K562 (cell line): Measurements from ENCODE around the gene PLXNA2. TPM values are rescaled to one million over a fixed set of nuclear protein-coding genes. Genes with fewer than 3 reads are reported as not detected.

Source experiments
- ATAC-seq: fragments of 200-7000 bp; cut with Tn5 transposase; 3 replicates; pipeline ENCODE4 v1.9.1; 2020; ENCODE audit warnings: moderate library complexity
- BruUV-seq: library from RNA; stranded (reverse); fragments of 400-500 nt; replicated peaks from 2 replicates; lab custom pipeline; 2021; lab: Mats Ljungman, UMichigan
- CTCF ChIA-PET: fragments of 300-600 bp; formaldehyde crosslinking; extraction: SDS; loops from one replicate; lab custom pipeline; 2021; ENCODE audit warnings: low intra/inter-chr PET ratio; lab: Yijun Ruan, JAX
- POLR2A ChIA-PET: fragments of 300-600, 350-650 bp; sonication (Branson Sonifier 250); formaldehyde crosslinking; extraction: SDS; loops from one replicate; lab custom pipeline; 2021; ENCODE audit warnings: antibody characterized with exemption, inconsistent platforms; lab: Yijun Ruan, JAX
- DNase-seq, 4 experiments: peaks; one replicate each; pipeline versions ENCODE4 v3.0.0 to v3.0.0-alpha.2; 2011 to 2018; ENCODE audit warnings: low spot score in 3 of 4, mixed read lengths in 3 of 4; ENCODE audit errors: extremely low read depth in 1 of 4
- FAIRE-seq: peaks from 2 replicates; lab custom pipeline; 2011; peaks lifted over from hg19 to GRCh38; lab: Jason Lieb, UNC
- H2AFZ ChIP-seq: 2 replicates; pipeline ENCODE4 v1.6.0; 2011; ENCODE audit warnings: low read depth, low read length, control low read depth, inconsistent platforms
- H3K27ac ChIP-seq: fragments of 200-600 bp; 3 replicates; pipeline ENCODE4 v1.8.0; 2011; ENCODE audit warnings: low read depth, mild to moderate bottlenecking, control low read depth, inconsistent platforms, low read length, moderate library complexity, mixed read lengths; ENCODE audit errors: extremely low read depth
- H3K27me3 ChIP-seq, 2 experiments: fragments of 300-600 bp in 1 of 2; 2 replicates in 1 of 2; 3 replicates in 1 of 2; pipeline versions ENCODE4 v1.6.0 to v1.8.0; 2011; ENCODE audit warnings: inconsistent platforms in 2 of 2, low read length in 2 of 2, mild to moderate bottlenecking in 1 of 2, mixed read lengths in 1 of 2, moderate library complexity in 1 of 2; ENCODE audit not compliant: control insufficient read depth in 2 of 2, insufficient read depth in 2 of 2
- H3K36me3 ChIP-seq: fragments of 300-600 bp; 3 replicates; pipeline ENCODE4 v1.8.0; 2011; ENCODE audit warnings: mild to moderate bottlenecking, low read length, inconsistent platforms; ENCODE audit not compliant: control insufficient read depth, insufficient read depth
- H3K4me1 ChIP-seq, 2 experiments: fragments of 200-600 bp in 1 of 2; replicated peaks in 1 of 2; 2 replicates in 1 of 2; 3 replicates in 1 of 2; pipeline versions ENCODE4 v1.5.1 to v1.8.0; 2011; ENCODE audit warnings: inconsistent platforms in 2 of 2, low read length in 2 of 2, mild to moderate bottlenecking in 1 of 2, mixed read lengths in 1 of 2, moderate library complexity in 1 of 2; ENCODE audit not compliant: control insufficient read depth in 2 of 2, insufficient read depth in 2 of 2
- H3K4me2 ChIP-seq: 2 replicates; pipeline ENCODE4 v1.6.1; 2011; ENCODE audit warnings: low read length, control low read depth, inconsistent platforms, mixed read lengths; ENCODE audit not compliant: insufficient read depth
- H3K4me3 ChIP-seq: fragments of 200-600 bp; sonication (generic), shearing (Covaris generic); 2 replicates; pipeline ENCODE4 v1.5.1; 2016; ENCODE audit warnings: control low read depth, inconsistent platforms
- H3K79me2 ChIP-seq: fragments of 200-600 bp; 3 replicates; pipeline ENCODE4 v1.8.0; 2011; ENCODE audit warnings: low read length, inconsistent platforms; ENCODE audit not compliant: control insufficient read depth, insufficient read depth
- H3K9ac ChIP-seq, 2 experiments: 2 replicates each; pipeline versions ENCODE4 v1.6.0 to v1.6.1; 2011; ENCODE audit warnings: low read depth in 2 of 2, low read length in 2 of 2, control low read depth in 1 of 2, inconsistent platforms in 1 of 2, mild to moderate bottlenecking in 1 of 2, mixed read lengths in 1 of 2; ENCODE audit not compliant: insufficient read depth in 1 of 2
- H3K9me1 ChIP-seq: one replicate; pipeline ENCODE4 v1.6.0; 2011; ENCODE audit warnings: inconsistent platforms, mild to moderate bottlenecking, low read length, moderate library complexity; ENCODE audit not compliant: control insufficient read depth, insufficient read depth
- H3K9me3 ChIP-seq: replicated peaks from 2 replicates; pipeline ENCODE4 v1.5.1; 2011; ENCODE audit warnings: low read depth, low read length, inconsistent platforms; ENCODE audit not compliant: control insufficient read depth, insufficient read depth
- H4K20me1 ChIP-seq: replicated peaks from 2 replicates; pipeline ENCODE4 v1.6.1; 2011; ENCODE audit warnings: low read length, inconsistent platforms, mixed read lengths; ENCODE audit not compliant: control insufficient read depth, insufficient read depth
- ARID4B ChIP-seq: sonication (generic); formaldehyde crosslinking; IDR thresholded peaks from 2 replicates; pipeline ENCODE4 v1.8.0; 2022; ENCODE audit warnings: mild to moderate bottlenecking, missing genetic modification reagents
- CEBPB ChIP-seq: fragments of 450-650 bp; IDR thresholded peaks from 2 replicates; pipeline ENCODE4 v1.6.1; 2016; ENCODE audit warnings: missing genetic modification characterization, missing compliant biosample characterization
- CREM ChIP-seq: IDR thresholded peaks from 2 replicates; pipeline ENCODE4 v1.6.1; 2014; ENCODE audit warnings: antibody characterized with exemption, low read depth
- HCFC1 ChIP-seq: IDR thresholded peaks from 2 replicates; pipeline ENCODE4 v1.6.1; 2012; ENCODE audit warnings: low read depth, low read length, improper control_type of control experiment
- HEY1 ChIP-seq: fragments of 250-450 bp; sonication (Bioruptor Pico); IDR thresholded peaks from 2 replicates; pipeline ENCODE4 v1.5.0; 2020; ENCODE audit warnings: mild to moderate bottlenecking, moderate library complexity, borderline replicate concordance
- ILF3 ChIP-seq: fragments of 450-650 bp; IDR thresholded peaks from 2 replicates; pipeline ENCODE4 v1.6.1; 2018; ENCODE audit warnings: antibody characterized with exemption, mild to moderate bottlenecking, moderate library complexity, borderline replicate concordance
- KLF6 ChIP-seq: fragments of 250-450 bp; sonication (Bioruptor Pico); IDR thresholded peaks from 2 replicates; pipeline ENCODE4 v1.4.0; 2020; ENCODE audit warnings: mild to moderate bottlenecking, moderate library complexity, borderline replicate concordance
- PATZ1 ChIP-seq: fragments of 250-450 bp; sonication (Bioruptor Pico); IDR thresholded peaks from 2 replicates; pipeline ENCODE4 v1.5.0; 2020; ENCODE audit warnings: mild to moderate bottlenecking, borderline replicate concordance
- PTTG1 ChIP-seq: fragments of 450-650 bp; IDR thresholded peaks from 2 replicates; pipeline ENCODE4 v1.6.1; 2016; ENCODE audit warnings: low read depth, mild to moderate bottlenecking, missing genetic modification characterization, missing compliant biosample characterization
- ZNF311 ChIP-seq: fragments of 250-450 bp; sonication (Bioruptor Pico); IDR thresholded peaks from 2 replicates; pipeline ENCODE4 v1.4.0; 2020; ENCODE audit warnings: mild to moderate bottlenecking, moderate library complexity
- WGBS: fragments of 100-300 bp; shearing (Covaris generic); methylation state at CpG from one replicate; pipeline ENCODE4 v1.1.6; 2016; ENCODE audit warnings: low coverage, mixed read lengths; ENCODE audit not compliant: insufficient coverage; ENCODE audit errors: missing lambda C conversion rate; 5-methylcytosine and 5-hydroxymethylcytosine counted together
- in situ Hi-C: fragments of 300-500 bp; cut with MboI; formaldehyde crosslinking; loops from 4 replicates; pipeline ENCODE4 v1.15.0; 2018; ENCODE audit warnings: inconsistent platforms, mixed read lengths
- intact Hi-C: fragments of 100-400 bp; cut with micrococcal nuclease; formaldehyde crosslinking; loops from 2 replicates; pipeline ENCODE4 v1.14.2; 2022
- polyA plus RNA-seq, 8 experiments: library from polyadenylated mRNA; depleted of rRNA in 4 of 8; stranded (reverse) in 5 of 8; unstranded in 3 of 8; fragments of >200 nt; fragmentation: Nextera tagmentation in 2 of 8; fragmentation: Illumina TruSeq in 1 of 8; extraction: Ambion mirVana in 2 of 8; extraction: Trizol in 1 of 8; gene quantifications; 2 replicates each; pipeline versions ENCODE4 v1.2.1 to v1.2.3, GENCODE V29; 2011 to 2014; ENCODE audit warnings: inconsistent platforms in 1 of 8, missing spikeins in 1 of 8
- total RNA-seq, 7 experiments: library from RNA; depleted of rRNA in 6 of 7; stranded (reverse); fragments of >200 nt in 6 of 7; fragmentation: Illumina TruSeq in 2 of 7; extraction: Trizol in 2 of 7; gene quantifications; 2 replicates each; pipeline versions ENCODE4 v1.2.1 to v1.2.3, GENCODE V29; 2011 to 2021; ENCODE audit warnings: low replicate concordance in 1 of 7

The PLXNA2 gene
- total and polyA plus RNA-seq, 9 of the 15 experiments (the other 6 are each of a cell fraction or from before 2014, with no cell fraction given) = 0.01 to 1.3 (median 0.32) TPM

GRCh38 chr1:208106218-208106617 lies 138.0 kb downstream of the PLXNA2 start:
- WGBS = 1% methylated on average over 7 of the region's 7 CpGs
- ATAC-seq (no peak), DNase-seq (no peak)
- Histone ChIP-seq H2AFZ (no peak overlapping the region), H3K4me3 (no peak overlapping the region), H3K9ac (no peak overlapping the region), H3K9me3 (no peaks in the 10 kb centered on the region), H3K9me1 (peaks cover 3% of the 10 kb centered on the region), H3K27ac (no peak overlapping the region), H3K4me2 (no peak overlapping the region), H3K79me2 (no peaks in the 10 kb centered on the region), H3K27me3 (peaks cover 58 to 89% of the 10 kb centered on the region in 2 experiments), H4K20me1 (no peaks in the 10 kb centered on the region; the same call in 1 of the 2 replicates), H3K36me3 (no peaks in the 10 kb centered on the region)
- in situ Hi-C loops = no loop called here
- intact Hi-C loops = no loop called here
- BruUV-seq = no TSS peak
- no peak for TF ChIP-seq CEBPB (tag)
- no peak for TF ChIP-seq HEY1 (CRISPR knock-in tag)
- TF ChIP-seq, all 486 proteins: peak for 0
- ChIA-PET CTCF (no interaction called here), POLR2A (no interaction called here)
- no peaks in the 10 kb centered on the region for H3K4me1 ChIP-seq
- FAIRE-seq = no peak

- TF ChIP-seq ARID4B (no peak), CREM (no peak), KLF6 (CRISPR knock-in tag) (no peak), PATZ1 (CRISPR knock-in tag) (no peak), HCFC1 (no peak), ZNF311 (CRISPR knock-in tag) (no peak), ILF3 (no peak), PTTG1 (no peak)
- TF ChIP-seq, all 486 proteins: peak for 0
- peaks cover 3% of the 10 kb centered on the region for H3K9me1 ChIP-seq
- H3K4me2 ChIP-seq = no peak overlapping the region
- intact Hi-C loops = no loop called here
- ChIA-PET POLR2A (no interaction called here), CTCF (no interaction called here)
- H4K20me1 ChIP-seq = no peaks in the 10 kb centered on the region; the same call in none of the 2 replicates
- H2AFZ ChIP-seq = no peak overlapping the region
- H3K79me2 ChIP-seq = no peaks in the 10 kb centered on the region
- FAIRE-seq = no peak
- H3K27me3 ChIP-seq = peaks cover 61 to 92% of the 10 kb centered on the region in 2 experiments
- no peak for ATAC-seq
- 0% methylated on average over 5 of the region's 5 CpGs for WGBS
- H3K9ac ChIP-seq = no peak overlapping the region
- no peaks in the 10 kb centered on the region for H3K36me3 ChIP-seq
- no peak overlapping the region for H3K4me3 ChIP-seq
- no peak for DNase-seq
- no TSS peak for BruUV-seq
- H3K4me1 ChIP-seq = no peaks in the 10 kb centered on the region; a peak in 1 of 5 replicates
- no peaks in the 10 kb centered on the region for H3K9me3 ChIP-seq
- in situ Hi-C loops = no loop called here
- H3K27ac ChIP-seq = no peak overlapping the region
Observed at GRCh38 chr1:208105756-208106155, 138.4 kb downstream of the PLXNA2 start.
